ENCODE measurements around the gene SEMA4F. TPM values are rescaled to one million over a fixed set of nuclear protein-coding genes. Genes with fewer than 3 reads are reported as not detected.

The SEMA4F gene
- total RNA-seq, 6 donors from 2014 or later: 6.3 to 15.3 (median 10.1) TPM

GRCh38 chr2:74715880-74716279, 61.8 kb downstream of the SEMA4F start:
- 37 to 53% methylated on average over 6 of the region's 6 CpGs for WGBS, 2 donors
- Histone ChIP-seq H3K36me3 (no peaks in the 10 kb centered on the region), H3K4me1 (peaks cover 6 to 20% (median 10%) of the 10 kb centered on the region in 4 donors), H3K27me3 (no peaks in the 10 kb centered on the region), H3K9me3 (no peaks in the 10 kb centered on the region), H3K27ac (peak overlapping the region in 1 of 4 donors; percentile 74), H3K4me3 (peak overlapping the region in 3 of 4 donors; percentile 47 to 65 (median 58))
- DNase-seq: no peak
- TF ChIP-seq EP300 (IDR thresholded peaks at IDR 0.05) (no peak), POLR2A (IDR thresholded peaks at IDR 0.05) (no peak), POLR2AphosphoS5 (IDR thresholded peaks at IDR 0.05) (no peak), CTCF (IDR thresholded peaks at IDR 0.05) (no peak)
- no peak for ATAC-seq (ENCODE audit: low FRiP score in 2 of 2)

DNA sequence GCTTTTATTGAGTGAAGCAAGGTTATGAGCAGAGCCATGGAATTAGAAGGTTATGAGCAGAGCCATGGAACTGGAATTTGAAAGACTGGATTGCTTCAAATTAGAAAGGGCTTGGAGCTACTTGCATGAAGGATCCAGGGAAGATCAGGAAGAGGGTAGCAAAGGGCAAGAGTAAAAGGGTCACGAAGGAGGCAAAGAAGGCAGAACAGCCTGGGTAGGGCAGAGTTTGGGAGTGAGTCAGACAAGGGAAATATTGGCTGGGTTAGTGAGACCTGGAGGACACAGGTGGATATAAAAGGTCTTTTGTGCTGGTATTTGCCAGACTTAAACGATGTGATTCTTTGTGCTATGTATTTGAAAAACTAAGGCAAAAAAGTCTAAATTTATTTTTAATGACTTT, 65.0 kb downstream of the SEMA4F start:
- no peak for TF ChIP-seq EP300 (IDR thresholded peaks at IDR 0.05)
- Histone ChIP-seq H3K9me3 (no peaks in the 10 kb centered on the region), H3K4me3 (no peak overlapping the region), H3K27me3 (no peaks in the 10 kb centered on the region), H3K36me3 (no peaks in the 10 kb centered on the region), H3K4me1 (peaks cover 6 to 20% (median 10%) of the 10 kb centered on the region in 4 donors), H3K27ac (no peak overlapping the region)
- ATAC-seq (ENCODE audit: low FRiP score in 2 of 2) (no peak), DNase-seq (no peak)
- 74 to 85% methylated on average over 2 of the region's 2 CpGs for WGBS, 2 donors

DNA sequence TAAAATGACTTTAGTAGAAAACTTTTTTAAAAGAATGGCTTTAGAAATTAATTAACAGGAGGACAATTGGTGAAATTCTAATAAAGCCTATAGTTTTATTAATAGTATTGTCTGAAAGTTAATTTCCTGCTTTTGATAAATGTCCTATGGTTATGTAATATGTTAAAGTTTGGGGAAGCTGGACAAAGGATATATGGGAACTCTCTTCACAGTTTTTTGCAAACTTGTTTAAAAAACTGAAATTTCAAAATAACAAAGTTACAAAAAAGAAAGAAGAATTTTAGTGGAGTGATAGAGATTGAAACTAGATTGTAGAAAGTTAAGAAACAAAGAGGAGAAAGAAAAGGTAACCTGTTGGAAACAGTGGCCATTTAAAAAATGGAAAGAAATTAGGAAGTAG, 67.3 kb downstream of the SEMA4F start:
- Histone ChIP-seq H3K4me1 (peaks cover 0 to 2% (median 0%) of the 10 kb centered on the region in 4 donors), H3K4me3 (no peak overlapping the region), H3K36me3 (no peaks in the 10 kb centered on the region), H3K27ac (no peak overlapping the region), H3K9me3 (no peaks in the 10 kb centered on the region), H3K27me3 (no peaks in the 10 kb centered on the region)
- no peak for TF ChIP-seq POLR2AphosphoS5 (IDR thresholded peaks at IDR 0.05)
- TF ChIP-seq CTCF (IDR thresholded peaks at IDR 0.05): no peak
- no peak for TF ChIP-seq EP300 (IDR thresholded peaks at IDR 0.05)
- TF ChIP-seq POLR2A (IDR thresholded peaks at IDR 0.05): no peak
- no peak for ATAC-seq (ENCODE audit: low FRiP score in 2 of 2)
- no peak for DNase-seq

DNA sequence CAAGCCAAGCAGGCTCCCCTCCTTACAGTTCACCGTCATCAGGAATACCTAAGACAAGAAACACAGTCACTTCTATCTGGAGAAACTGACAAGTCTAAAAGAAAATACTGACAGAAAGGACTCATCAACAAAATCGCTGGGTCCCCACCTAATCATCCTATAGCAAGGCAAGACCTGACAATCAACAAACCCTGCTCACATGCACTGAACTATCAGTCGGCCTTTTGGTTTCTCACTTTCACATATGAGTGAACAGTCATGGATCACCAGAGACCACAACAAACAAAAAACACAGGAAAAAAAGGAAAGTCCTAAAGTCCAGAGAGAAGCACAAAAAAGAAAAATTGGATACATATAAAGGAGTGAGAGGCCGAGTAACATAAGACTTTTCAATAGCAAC, 70.4 kb downstream of the SEMA4F start:
- no peak overlapping the region for H3K4me3 ChIP-seq
- TF ChIP-seq CTCF (IDR thresholded peaks at IDR 0.05): no peak
- no peak for TF ChIP-seq POLR2AphosphoS5 (IDR thresholded peaks at IDR 0.05)
- no peak for TF ChIP-seq EP300 (IDR thresholded peaks at IDR 0.05)
- TF ChIP-seq POLR2A (IDR thresholded peaks at IDR 0.05): no peak
- H3K36me3 ChIP-seq: no peaks in the 10 kb centered on the region
- H3K4me1 ChIP-seq: no peaks in the 10 kb centered on the region
- 75 to 87% methylated on average over 4 of the region's 4 CpGs for WGBS, 2 donors
- DNase-seq (no peak), ATAC-seq (ENCODE audit: low FRiP score in 2 of 2) (no peak)
- H3K9me3 ChIP-seq: no peaks in the 10 kb centered on the region
- H3K27me3 ChIP-seq: no peaks in the 10 kb centered on the region
- H3K27ac ChIP-seq: no peak overlapping the region

GRCh38 chr2:74725287-74725686, 71.2 kb downstream of the SEMA4F start:
- TF ChIP-seq POLR2AphosphoS5 (IDR thresholded peaks at IDR 0.05) (no peak), CTCF (IDR thresholded peaks at IDR 0.05) (no peak), EP300 (IDR thresholded peaks at IDR 0.05) (no peak), POLR2A (IDR thresholded peaks at IDR 0.05) (no peak)
- DNase-seq (no peak), ATAC-seq (ENCODE audit: low FRiP score in 2 of 2) (no peak)
- no peak overlapping the region for H3K4me3 ChIP-seq
- H3K9me3 ChIP-seq: no peaks in the 10 kb centered on the region
- H3K36me3 ChIP-seq: no peaks in the 10 kb centered on the region
- 0 to 86% methylated on average over 1 of the region's 1 CpG for WGBS, 2 donors
- H3K27me3 ChIP-seq: no peaks in the 10 kb centered on the region
- no peaks in the 10 kb centered on the region for H3K4me1 ChIP-seq
- H3K27ac ChIP-seq: no peak overlapping the region
